ENCODE results near the gene PIK3C2B.

- TF ChIP-seq, protein P1, sequence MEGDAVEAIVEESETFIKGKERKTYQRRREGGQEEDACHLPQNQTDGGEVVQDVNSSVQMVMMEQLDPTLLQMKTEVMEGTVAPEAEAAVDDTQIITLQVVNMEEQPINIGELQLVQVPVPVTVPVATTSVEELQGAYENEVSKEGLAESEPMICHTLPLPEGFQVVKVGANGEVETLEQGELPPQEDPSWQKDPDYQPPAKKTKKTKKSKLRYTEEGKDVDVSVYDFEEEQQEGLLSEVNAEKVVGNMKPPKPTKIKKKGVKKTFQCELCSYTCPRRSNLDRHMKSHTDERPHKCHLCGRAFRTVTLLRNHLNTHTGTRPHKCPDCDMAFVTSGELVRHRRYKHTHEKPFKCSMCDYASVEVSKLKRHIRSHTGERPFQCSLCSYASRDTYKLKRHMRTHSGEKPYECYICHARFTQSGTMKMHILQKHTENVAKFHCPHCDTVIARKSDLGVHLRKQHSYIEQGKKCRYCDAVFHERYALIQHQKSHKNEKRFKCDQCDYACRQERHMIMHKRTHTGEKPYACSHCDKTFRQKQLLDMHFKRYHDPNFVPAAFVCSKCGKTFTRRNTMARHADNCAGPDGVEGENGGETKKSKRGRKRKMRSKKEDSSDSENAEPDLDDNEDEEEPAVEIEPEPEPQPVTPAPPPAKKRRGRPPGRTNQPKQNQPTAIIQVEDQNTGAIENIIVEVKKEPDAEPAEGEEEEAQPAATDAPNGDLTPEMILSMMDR (IDR thresholded peaks at IDR 0.05; ENCODE audit: low read length) = no peak
- TF ChIP-seq EZH2phosphoT487 (IDR thresholded peaks at IDR 0.05; ENCODE audit: low read length) = no peak
Measured at GRCh38 chr1:204463125-204464060, 31.2 kb downstream of the PIK3C2B start.
